Effector CD8-positive, alpha-beta T cell (primary cell): ENCODE results near the gene SBF1.
"Not testable (repeated sequence)": the region's sequence is repeated elsewhere in the genome, so short reads cannot be mapped to it uniquely, and the experiment has no call there.

Source experiments
- DNase-seq: peaks from one replicate; lab custom pipeline; 2025; lab: John Stamatoyannopoulos, UW

The SBF1 gene

DNA sequence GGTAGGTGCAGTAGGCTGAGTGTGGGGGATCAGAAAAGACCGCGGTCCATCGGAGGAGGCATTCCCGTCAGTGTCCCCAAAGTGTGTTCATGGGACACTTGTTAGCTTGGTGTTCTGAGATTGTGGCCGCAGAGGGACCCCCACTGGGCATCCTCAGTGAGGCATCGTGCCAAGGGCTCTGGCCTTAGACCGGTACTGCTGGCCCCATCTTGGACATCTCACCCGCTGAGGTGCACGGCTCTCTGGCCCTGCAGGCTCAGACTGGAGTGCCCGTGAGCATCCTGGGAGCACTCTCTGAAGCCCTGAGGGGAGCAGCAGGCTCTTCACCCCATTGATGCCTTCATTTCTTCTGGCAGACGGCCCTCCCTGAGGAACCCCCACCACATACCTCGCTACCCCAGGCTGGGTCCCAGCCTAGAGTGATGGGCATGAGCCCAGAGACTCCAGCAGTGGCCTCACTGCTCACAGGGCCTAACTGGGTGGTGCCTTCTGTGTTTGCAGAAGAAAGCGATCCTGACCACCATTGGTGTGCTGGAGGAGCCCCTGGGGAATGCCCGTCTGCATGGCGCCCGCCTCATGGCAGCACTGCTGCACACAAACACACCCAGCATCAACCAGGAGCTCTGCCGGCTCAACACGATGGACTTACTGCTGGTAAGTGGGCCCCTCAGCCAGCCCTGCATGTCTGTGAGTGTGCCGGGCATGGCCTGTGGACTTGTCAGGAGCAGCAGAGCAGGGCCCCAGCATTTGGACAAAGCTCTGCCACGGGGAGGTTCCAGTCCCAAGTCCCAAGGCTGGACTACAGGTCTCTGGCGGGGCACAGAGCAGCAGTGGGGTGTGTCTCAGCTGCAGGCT lies 51.6 kb downstream of the SBF1 start:
- DNase-seq: no peak

DNA sequence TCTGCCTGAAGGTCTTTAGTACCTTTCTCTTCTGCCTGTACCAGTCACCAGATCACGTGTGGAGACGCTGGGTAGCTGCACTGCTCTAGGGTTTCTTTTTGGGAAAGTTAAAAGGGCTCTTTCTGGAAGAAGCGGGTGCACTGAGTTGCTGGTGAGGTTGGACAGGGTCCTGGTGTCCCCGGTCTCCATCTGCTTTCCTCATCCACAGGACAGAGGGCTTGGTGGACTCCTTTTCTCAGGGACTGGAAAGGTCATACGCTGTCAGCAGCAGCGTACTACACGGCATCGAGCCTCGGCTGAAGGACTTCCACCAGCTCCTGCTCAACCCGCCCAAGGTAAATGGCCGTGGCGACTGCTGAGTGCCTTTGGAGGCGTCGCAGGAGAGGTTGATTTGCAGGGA lies 52.8 kb downstream of the SBF1 start:
- no peak for DNase-seq

DNA sequence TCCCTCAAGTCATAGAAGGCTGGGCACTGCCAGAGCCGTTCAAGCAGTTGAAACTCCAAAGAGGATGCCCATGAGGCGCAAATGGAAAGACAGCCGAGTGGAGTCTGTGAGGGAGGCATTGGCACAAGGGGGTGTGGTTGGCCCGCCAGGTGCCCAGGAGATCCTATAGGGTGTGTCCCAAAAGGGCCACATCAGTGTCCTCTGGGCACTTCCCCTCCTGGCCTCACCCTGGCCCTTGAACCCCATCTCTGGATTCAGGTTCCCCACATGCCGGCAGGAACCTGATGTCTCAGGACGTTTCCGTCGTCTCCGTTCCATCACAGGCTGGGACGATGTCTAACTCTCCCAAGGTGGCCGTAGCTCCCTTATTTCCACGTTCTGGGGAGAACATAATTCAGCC lies 54.3 kb downstream of the SBF1 start:
- DNase-seq: no peak

DNA sequence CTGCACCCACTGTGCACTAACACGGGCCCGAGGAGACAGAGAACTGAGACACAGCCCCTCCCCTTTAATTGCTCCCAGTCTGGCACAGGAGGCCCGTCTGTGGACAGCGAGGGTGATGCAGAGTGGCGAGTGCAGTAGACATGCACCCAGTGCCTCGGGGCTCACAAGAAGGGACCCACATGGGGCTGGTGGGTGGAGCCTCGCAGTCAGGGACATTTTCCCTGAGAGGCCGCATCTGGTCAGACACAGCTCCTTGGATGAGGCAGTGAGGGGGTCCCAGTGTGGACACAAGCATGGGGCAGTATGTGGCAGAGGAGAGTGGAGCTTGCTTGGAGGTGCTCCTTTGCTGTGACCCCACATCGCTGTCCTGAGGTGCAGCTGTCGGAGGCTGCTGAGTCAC lies 54.8 kb downstream of the SBF1 start:
- no peak for DNase-seq

DNA sequence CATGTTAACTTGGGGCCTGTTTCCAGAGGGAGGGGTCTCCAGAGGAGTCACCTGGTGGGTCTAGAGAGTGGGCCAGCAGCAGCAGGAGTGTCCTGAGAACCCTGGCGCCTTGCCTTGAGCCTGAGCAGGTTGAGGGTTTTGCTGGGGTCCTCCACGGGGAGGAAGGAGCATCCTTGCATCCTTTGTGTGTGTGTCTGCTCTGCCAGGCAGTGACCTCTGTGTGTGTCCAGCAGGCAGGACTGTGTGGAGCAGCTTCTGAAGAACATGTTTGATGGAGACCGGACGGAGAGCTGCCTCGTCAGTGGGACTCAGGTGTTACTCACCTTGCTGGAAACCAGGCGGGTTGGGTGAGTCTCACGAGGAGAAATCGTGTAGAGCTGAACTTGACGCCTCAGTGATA lies 55.7 kb downstream of the SBF1 start:
- no peak for DNase-seq

DNA sequence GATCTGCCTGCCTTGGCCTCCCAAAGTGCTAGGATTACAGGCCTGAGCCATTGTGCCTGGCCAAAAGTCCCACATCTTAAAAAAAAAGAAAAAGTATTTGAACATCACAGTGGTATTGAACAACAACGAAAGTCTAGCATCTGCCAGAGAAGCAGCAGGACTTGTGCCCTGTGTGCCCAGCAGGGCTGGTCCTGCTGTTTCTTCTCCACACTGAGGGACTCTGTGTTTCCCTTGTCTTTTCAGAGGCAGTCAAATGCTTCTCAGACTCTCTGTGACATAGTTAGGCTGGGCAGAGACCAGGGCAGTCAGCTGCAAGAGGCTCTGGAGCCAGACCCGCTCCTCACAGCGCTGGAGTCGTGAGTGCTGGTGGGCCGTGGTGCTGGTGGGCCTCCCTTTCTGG lies 56.2 kb downstream of the SBF1 start:
- DNase-seq: no peak

DNA sequence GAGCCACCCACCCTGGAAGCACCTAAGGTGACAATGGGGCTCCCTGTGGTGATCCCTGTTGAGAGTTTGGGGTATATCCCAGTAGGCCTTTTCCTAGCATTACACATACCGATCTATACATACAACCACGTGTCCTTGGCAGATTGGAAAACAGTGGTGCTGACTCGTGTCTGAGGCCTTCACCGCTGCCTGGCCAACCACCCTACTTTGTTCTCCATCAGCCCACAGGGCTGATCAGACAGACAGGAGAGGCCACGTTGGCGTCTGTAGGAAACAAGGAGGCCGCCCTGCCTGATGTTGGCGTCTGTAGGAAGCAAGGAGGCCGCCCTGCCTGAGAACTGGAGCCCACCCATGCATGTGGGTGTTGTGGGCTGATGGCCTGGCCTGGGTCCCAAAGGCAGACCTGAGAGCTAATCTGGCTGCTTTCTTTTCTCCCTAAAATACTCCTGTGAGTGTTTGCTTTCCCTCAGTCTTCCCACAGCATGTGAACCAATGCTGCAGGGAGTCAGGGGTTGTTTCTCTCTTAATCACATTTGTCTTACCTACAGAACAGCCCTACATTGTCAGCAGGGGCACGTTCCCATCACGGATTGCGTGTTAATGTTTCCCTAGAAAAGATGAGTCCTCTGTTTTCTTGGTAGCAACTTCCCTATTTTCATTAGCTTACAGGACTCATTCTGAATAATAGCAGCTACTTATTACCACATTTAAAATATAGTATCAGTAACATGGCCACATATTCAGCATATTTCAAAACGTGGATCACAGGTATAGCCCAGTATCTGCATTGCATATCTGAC lies 57.2 kb downstream of the SBF1 start:
- no peak for DNase-seq

DNA sequence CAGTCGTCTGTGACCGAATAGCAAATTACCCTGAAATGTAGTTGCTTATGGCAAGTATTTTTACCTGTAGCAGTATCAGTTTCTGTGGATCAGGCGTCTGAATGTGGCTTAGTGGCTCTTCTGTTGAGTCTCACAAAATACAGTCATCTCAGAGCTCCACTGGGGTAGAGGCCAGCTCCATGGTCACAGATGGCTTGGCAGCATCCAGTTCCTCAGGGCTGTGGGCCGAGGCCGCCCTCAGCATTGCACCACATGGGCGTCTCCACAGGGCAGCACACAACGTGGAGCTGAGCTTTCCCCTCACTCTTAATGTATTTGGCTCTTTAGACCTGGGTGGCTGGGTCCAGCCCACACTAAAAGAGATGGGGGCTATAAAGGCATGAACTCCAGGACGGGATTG lies 57.8 kb downstream of the SBF1 start:
- DNase-seq: no peak

DNA sequence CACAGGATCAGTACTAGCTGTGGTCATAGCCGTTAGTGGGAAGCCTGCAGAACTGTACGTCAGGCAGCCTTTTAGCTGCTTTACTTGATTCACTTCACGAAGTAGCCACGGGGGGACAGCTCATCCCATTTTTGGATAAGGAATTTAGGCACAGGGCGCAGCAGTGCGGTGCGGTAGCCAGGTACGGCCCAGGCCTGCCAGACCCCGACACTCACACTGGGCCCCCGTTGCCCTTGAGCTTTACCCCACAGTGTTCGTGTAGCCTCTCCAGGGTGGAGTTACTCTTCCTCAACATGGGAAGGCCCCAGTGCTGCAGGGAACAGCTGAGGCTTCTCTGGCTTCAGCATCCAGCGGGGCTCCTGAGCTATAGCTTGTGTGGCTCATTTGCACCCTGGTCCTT lies 59.4 kb downstream of the SBF1 start:
- DNase-seq: no peak

DNA sequence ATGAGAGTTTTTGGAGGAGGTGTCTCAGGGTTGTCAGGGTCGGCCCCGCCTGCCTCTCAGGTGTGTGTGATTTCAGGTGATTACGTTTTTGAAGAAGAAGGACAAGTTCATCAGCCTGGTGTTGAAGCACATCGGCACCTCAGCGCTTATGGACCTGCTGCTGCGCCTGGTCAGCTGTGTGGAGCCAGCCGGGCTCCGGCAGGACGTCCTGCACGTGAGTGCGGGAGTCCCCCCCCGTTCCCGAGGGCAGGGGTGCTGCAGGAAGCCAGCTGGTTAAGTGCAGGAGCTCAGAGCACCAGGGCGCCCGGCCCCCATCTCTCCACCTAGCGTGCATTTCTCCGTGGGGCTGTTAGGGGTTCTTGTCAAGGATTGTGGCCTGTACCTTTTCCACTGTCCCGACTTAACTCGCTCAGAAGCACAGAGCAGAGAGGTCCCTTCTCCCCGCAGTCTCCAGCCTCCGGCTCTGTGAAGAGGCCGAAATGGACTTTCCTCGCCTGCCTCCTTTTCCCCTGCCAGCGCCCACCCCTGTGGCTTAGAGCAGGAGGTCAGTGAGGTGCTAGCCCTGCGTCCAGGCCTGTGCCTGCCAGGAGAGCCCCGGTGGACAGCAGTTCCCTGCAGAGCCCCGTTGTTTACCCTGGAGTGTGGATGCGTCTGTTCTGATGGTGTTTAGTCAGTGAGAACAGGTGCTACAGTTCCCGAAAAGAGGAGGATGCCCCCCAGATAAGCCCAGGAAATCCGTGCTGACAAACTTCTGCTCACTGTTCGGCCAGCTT lies 60.2 kb downstream of the SBF1 start:
- DNase-seq: no peak

DNA sequence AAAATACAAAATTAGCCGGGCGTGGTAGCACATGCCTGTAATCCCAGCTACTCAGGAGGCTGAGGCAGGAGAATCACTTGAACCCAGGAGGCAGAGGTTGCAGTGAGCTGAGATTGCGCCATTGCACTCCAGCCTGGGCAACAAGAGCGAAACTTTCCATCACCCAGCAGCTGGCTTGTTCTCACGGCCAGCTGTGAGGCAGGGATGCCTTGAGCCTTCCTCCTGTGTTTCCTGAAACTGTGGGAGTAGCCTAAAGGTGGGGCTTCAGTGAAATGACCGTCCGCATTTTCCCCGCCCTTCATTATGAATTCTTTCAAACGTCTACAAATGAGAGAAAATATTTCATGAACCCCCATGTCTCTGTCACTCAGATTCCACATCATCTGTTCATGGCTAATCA lies 65.9 kb downstream of the SBF1 start:
- not testable (repeated sequence) for DNase-seq

DNA sequence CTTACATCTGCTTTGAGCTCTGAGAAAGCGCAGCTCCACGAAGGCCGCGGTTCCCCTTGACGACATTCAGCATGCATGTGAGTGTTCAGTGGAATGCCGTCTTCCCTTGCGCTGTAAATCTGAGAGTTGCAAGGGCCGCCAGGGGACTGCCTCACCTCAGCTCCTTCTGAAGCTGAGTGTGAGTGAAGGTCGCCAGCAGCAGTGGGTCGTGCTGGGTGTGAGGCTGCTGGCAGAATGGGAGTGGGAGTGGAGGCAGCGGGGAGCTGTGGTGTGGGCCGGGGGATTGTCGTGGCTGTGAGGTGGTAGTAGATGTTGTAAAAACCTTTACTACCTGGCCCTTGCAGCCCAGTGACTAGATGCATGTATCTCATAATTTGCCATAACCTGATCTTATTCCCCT lies 66.5 kb downstream of the SBF1 start:
- DNase-seq: no peak

DNA sequence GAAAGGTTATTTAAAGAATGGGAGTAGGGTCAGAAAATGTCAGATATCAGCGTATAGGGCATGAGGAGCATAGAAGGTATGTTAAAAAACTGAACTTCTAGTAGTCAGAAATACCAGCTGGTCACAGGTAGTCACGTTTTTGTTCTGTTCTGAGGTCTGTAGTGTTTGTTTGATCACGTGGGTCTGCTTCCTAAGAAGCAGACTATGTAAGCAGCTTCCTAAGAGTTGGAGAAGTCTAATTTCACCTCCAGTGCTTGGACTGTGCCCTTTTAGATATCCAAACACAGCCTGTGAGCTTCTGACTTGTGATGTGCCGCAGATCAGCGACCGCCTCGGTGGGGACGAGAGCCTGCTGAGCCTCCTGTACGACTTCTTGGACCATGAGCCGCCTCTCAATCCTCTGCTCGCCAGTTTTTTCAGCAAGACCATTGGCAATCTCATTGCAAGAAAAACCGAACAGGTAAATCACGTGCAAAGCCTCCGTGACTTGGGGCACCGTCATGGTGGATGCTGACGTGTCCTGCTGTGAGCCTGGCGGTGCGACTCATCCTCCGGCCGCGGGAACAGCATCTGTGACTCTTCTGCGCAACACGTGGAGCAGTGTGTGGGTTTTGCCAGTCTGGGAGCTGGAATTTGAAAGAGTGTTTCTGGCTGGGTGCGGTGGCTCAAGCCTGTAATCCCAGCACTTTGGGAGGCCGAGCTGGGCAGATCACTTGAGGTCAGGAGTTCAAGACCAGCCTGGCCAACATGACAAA lies 68.2 kb downstream of the SBF1 start:
- no peak for DNase-seq

DNA sequence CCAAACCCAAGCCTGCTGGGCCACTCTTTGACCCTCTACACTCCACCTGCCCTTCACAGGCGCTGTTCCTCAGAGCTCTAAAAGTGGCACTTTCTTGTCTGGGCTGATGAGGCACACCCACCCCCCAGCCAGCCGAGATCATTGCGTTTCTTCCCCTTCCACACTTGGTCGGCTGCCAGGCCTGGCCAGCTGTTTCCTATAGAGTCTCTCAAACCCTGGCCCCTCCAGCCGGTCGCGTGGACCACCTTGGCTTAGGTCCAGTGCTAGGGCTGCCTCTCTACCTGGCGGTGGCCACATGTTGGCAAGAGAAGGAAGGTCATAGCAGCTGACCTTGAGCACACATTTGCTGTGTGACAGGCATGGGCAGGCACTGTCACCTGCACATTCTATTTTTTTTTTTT lies 71.1 kb downstream of the SBF1 start:
- no peak for DNase-seq

DNA sequence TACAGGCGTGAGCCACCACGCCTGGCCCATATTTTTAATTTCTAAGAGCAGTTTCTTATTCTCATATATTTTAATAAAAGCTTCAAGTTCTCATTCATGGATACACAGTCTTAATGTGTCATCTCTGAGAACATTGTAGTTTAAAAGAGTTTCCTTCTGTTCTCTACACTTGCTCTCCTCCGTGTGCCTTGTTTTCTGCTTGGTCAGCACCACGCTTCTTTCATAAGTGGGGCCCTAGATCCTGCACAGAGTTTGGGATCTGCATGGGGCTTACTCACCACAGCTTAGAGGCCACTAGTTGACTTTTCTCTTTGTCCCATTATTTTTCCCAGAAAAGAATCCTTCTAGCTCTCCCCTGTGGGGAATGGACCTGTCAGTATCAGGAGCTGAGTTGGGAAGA lies 72.9 kb downstream of the SBF1 start:
- no peak for DNase-seq

DNA sequence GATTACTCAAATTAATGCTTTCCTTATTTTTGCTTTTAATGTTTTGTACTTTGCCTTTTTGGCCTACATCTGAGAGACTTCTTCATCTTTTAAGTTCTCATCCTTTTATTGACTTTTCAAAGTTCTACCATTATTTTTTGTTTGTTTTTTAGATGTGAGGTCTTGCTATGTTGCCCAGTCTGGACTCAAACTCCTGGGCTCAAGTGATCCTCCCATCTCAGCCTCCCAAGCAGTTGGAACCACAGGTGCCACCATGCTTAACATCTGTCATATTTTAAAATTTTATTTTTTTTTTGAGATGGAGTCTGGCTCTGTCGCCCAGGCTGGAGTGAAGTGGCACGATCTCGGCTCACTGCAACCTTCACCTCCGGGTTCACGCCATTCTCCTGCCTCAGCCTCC lies 73.9 kb downstream of the SBF1 start:
- no peak for DNase-seq

DNA sequence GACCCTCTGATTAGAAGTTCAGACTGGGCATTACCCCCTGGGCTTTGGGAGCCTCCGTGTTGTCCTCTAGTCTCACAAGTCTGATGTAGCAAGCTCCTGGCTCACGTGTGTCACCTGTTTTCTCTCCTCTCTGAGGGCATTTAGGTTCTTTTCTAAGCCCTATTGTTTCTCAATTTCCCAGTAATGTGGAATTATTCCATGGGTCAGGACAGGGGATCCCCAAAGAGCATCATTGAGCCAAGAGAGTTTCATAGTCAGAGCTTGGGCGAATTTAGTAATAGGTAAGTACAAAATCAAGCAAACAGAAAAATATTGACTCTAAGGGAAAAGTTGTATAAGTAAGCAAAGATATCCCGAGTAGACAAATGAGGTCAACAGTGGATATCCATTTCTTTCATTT lies 74.4 kb downstream of the SBF1 start:
- no peak for DNase-seq

DNA sequence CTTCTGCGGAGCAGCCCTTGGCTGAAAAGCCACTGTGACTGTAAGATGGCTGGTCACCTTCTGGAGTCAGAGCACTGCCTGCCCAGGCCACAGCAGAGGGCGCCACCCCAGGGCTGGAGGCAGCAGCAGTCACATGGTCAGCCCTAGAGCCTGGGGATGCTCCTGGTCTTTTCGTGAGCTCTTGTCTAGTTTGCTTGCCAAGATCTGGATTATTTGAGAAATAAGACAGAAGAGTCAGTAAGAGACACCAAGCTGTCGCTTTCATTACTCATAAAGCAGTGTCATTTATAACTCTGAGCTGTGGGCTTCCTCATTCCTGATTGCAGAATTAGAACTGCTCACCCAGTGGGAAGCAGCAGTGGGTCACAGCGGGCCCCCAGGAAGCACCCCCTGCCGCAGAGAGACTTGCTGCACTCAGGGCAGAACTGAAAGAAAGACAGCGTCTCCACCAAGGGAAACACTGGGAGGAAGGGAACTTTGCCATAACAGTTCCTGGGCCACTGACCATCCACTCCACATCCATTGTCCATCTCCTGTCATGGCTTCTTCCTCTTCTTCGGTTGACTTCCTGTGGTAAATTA lies 75.0 kb downstream of the SBF1 start:
- DNase-seq: no peak

DNA sequence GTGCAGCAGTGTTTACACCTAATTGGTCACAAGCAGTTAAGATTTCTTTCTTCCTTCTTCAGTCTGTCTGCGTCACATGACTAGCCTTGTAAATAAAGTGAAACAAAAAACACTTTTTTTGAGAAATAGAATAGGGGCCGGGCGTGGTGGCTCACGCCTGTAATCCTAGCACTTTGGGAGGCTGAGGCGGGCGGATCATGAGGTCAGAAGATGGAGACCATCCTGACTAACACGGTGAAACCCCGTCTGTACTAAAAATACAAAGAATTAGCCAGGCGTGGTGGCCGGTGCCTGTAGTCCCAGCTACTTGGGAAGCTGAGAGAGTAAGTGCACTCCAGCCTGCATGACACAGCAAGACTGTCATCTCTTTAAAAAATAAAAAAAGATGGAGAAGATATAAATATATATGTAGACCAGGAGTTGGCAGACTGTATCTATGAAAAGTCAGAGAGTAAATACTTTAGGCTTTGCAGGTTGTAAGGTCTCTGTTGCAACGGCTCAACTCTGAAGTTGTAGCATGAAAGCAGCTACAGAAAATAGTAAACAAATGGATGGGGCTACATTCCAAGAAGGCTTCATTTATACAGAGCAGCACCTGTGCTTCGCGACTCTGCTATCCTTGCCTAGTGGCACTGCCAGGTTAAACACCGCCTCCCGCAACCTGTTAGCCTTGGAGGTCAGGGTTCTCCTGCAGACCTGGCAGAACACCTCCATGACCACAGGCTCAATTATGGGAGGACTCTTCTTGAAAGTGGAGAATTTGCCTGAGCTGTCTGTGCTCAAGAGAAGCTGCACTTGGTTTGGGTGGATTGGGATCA lies 75.8 kb downstream of the SBF1 start:
- no peak for DNase-seq

DNA sequence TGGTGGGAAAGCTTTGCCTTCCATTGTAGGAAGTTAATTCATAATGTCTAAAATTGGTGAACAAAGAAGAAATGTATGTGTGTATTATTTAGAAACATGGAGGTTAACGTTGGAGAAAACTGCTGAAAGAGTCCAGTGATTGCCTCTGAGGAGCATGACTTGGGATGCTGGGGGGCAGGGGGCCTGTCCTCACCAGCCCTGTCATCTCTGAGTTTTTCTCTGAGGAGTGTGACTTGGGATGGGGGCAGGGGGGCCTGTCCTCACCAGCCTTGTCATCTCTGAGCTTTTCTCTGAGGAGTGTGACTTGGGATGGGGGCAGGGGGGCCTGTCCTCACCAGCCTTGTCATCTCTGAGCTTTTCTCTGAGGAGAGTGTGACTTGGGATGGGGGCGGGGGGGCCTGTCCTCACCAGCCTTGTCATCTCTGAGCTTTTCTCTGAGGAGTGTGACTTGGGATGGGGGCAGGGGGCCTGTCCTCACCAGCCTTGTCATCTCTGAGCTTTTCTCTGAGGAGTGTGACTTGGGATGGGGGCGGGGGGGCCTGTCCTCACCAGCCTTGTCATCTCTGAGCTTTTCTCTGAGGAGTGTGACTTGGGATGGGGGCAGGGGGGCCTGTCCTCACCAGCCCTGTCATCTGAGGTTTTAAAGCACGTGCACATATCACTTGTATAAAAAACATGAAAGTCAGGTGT lies 77.3 kb downstream of the SBF1 start:
- not testable (repeated sequence) for DNase-seq
